ENCODE data around the gene CD86. TPM values are rescaled to one million over a fixed set of nuclear protein-coding genes. Genes with fewer than 3 reads are reported as not detected.

CD86 gene
- total and polyA plus RNA-seq, 3 donors from 2014 or later: 3.2 to 4.5 (median 3.4) TPM

- WGBS, 2 donors: 39 to 60% methylated on average over 1 of the region's 1 CpG
- intact Hi-C loops (cut with DNase I; ENCODE audit: low total_unique reads): no loop called here
- no peak overlapping the region for H3K4me3 ChIP-seq
These were observed 56.8 kb downstream of the CD86 start for GRCh38 chr3:122111974-122112373.

GRCh38 chr3:122112754-122113153, 57.6 kb downstream of the CD86 start:
- H3K27me3 ChIP-seq: no peaks in the 10 kb centered on the region
- intact Hi-C loops (cut with DNase I; ENCODE audit: low total_unique reads): no loop called here
- H3K9me3 ChIP-seq: no peaks in the 10 kb centered on the region
- no peak overlapping the region for H3K4me3 ChIP-seq
- WGBS, 2 donors: 42 to 68% methylated on average over 1 of the region's 1 CpG
- no peaks in the 10 kb centered on the region for H3K36me3 ChIP-seq (ENCODE audit: low read depth, missing control alignments)
- no peaks in the 10 kb centered on the region for H3K4me1 ChIP-seq
- DNase-seq: no peak
- H3K27ac ChIP-seq: no peak overlapping the region
- TF ChIP-seq, protein P1, sequence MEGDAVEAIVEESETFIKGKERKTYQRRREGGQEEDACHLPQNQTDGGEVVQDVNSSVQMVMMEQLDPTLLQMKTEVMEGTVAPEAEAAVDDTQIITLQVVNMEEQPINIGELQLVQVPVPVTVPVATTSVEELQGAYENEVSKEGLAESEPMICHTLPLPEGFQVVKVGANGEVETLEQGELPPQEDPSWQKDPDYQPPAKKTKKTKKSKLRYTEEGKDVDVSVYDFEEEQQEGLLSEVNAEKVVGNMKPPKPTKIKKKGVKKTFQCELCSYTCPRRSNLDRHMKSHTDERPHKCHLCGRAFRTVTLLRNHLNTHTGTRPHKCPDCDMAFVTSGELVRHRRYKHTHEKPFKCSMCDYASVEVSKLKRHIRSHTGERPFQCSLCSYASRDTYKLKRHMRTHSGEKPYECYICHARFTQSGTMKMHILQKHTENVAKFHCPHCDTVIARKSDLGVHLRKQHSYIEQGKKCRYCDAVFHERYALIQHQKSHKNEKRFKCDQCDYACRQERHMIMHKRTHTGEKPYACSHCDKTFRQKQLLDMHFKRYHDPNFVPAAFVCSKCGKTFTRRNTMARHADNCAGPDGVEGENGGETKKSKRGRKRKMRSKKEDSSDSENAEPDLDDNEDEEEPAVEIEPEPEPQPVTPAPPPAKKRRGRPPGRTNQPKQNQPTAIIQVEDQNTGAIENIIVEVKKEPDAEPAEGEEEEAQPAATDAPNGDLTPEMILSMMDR (IDR thresholded peaks at IDR 0.05): no peak
- no peak for TF ChIP-seq POLR2A (IDR thresholded peaks at IDR 0.05)

More at GRCh38 chr3:122111974-122112373, 56.8 kb downstream of the CD86 start:
- Histone ChIP-seq H3K36me3 (ENCODE audit: low read depth, missing control alignments) (no peaks in the 10 kb centered on the region), H3K4me1 (no peaks in the 10 kb centered on the region), H3K27me3 (no peaks in the 10 kb centered on the region), H3K27ac (no peak overlapping the region), H3K9me3 (no peaks in the 10 kb centered on the region)
- TF ChIP-seq, protein P1 (IDR thresholded peaks at IDR 0.05): no peak
- TF ChIP-seq POLR2A (IDR thresholded peaks at IDR 0.05): no peak
- DNase-seq: no peak

DNA sequence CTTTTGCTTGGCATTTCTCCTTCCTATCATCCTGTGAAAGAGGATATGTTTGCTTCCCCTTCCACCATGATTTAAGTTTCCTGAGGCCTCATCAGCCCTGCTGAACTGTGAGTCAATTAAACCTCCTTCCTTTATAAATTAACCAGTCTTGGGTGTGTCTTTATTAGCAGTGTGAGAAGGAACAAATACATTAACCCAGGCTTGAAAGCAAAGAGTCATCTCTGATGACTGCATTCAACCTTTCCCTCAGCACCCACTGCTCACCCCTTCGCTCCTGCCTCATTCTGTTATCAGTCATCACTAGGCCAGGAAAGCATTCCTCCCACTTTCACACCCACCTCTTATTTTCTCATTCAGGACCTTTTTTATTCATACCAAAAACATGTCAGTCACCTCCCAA, 68.7 kb downstream of the CD86 start:
- WGBS, 2 donors: 86 to 90% methylated on average over 1 of the region's 1 CpG
- Histone ChIP-seq H3K27me3 (no peaks in the 10 kb centered on the region), H3K9me3 (no peaks in the 10 kb centered on the region), H3K27ac (no peak overlapping the region), H3K36me3 (ENCODE audit: low read depth, missing control alignments) (no peaks in the 10 kb centered on the region), H3K4me3 (no peak overlapping the region), H3K4me1 (no peaks in the 10 kb centered on the region)
- TF ChIP-seq, protein P1 (IDR thresholded peaks at IDR 0.05): no peak
- TF ChIP-seq POLR2A (IDR thresholded peaks at IDR 0.05): no peak
- intact Hi-C loops (cut with DNase I; ENCODE audit: low total_unique reads): no loop called here
- no peak for DNase-seq

GRCh38 chr3:122132949-122133540, 77.9 kb downstream of the CD86 start:
- Histone ChIP-seq H3K27ac (no peak overlapping the region), H3K27me3 (no peaks in the 10 kb centered on the region), H3K4me3 (no peak overlapping the region), H3K9me3 (no peaks in the 10 kb centered on the region), H3K36me3 (ENCODE audit: low read depth, missing control alignments) (no peaks in the 10 kb centered on the region), H3K4me1 (no peaks in the 10 kb centered on the region)
- no peak for DNase-seq
- intact Hi-C loops (cut with DNase I; ENCODE audit: low total_unique reads): no loop called here
- TF ChIP-seq, protein P1 (IDR thresholded peaks at IDR 0.05): no peak
- TF ChIP-seq POLR2A (IDR thresholded peaks at IDR 0.05): no peak
- 82 to 85% methylated on average over 7 of the region's 7 CpGs for WGBS, 2 donors

DNA sequence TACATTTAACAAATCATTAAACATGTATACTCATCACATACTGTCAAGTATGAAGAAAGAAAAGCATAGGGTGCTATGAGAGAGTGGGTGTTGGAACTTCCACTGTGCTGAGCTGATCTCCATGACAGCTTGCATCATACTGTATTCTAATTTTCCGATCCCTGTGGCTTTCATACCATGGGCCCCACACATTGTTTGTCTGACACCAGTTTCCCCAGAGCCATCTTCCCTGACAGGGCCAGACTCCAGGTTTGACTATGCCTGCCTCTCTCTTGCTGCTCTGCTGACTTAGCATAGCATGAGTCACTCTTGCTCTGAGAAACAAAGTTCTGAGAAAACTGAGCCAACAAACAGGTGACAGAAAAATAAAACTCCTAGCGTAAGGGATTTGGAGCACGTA, 91.3 kb downstream of the CD86 start:
- Histone ChIP-seq H3K4me3 (no peak overlapping the region), H3K36me3 (ENCODE audit: low read depth, missing control alignments) (no peaks in the 10 kb centered on the region), H3K4me1 (no peaks in the 10 kb centered on the region), H3K27me3 (no peaks in the 10 kb centered on the region), H3K27ac (no peak overlapping the region), H3K9me3 (no peaks in the 10 kb centered on the region)
- intact Hi-C loops (cut with DNase I; ENCODE audit: low total_unique reads): no loop called here
- no peak for DNase-seq
- TF ChIP-seq, protein P1 (IDR thresholded peaks at IDR 0.05): no peak
- TF ChIP-seq POLR2A (IDR thresholded peaks at IDR 0.05): no peak
- WGBS, 2 donors: 94 to 98% methylated on average over 3 of the region's 3 CpGs
